ENCODE results near the gene AP1G1. TPM values are rescaled to one million over a fixed set of nuclear protein-coding genes. Genes with fewer than 3 reads are reported as not detected.

The AP1G1 gene
- total and polyA plus RNA-seq, 2 of the 4 experiments (the other 2 are of a cell fraction), result 48.3 to 86.7 TPM

- H3K56ac ChIP-seq (ENCODE audit: extremely low read depth, insufficient read depth, low read length), result no peak overlapping the region
- no peak overlapping the region for H3K27ac ChIP-seq (ENCODE audit: insufficient read depth, low read length)
- no peak overlapping the region for H2AK5ac ChIP-seq (ENCODE audit: low read depth, low read length)
- no peaks in the 10 kb centered on the region for H3K9me3 ChIP-seq (ENCODE audit: control insufficient read depth, insufficient read depth, low read length)
- no peak overlapping the region for H4K5ac ChIP-seq (ENCODE audit: low read depth, low read length)
- H3K14ac ChIP-seq (replicated peaks; ENCODE audit: low read depth, low read length), result no peak overlapping the region
- no peak overlapping the region for H2BK5ac ChIP-seq (ENCODE audit: low read depth, low read length, poor library complexity, severe bottlenecking)
- DNase-seq, result no peak
- H3K4me3 ChIP-seq (ENCODE audit: insufficient read depth, low read depth, low read length), result no peak overlapping the region
- H3K36me3 ChIP-seq (ENCODE audit: control insufficient read depth, insufficient read depth, low read length), result no peaks in the 10 kb centered on the region
- TF ChIP-seq MAZ (IDR thresholded peaks at IDR 0.05; ENCODE audit: borderline replicate concordance, low read depth, low read length), result no peak
- TF ChIP-seq RFX5 (IDR thresholded peaks at IDR 0.05; ENCODE audit: low read depth, low read length), result no peak
- TF ChIP-seq, protein P1, sequence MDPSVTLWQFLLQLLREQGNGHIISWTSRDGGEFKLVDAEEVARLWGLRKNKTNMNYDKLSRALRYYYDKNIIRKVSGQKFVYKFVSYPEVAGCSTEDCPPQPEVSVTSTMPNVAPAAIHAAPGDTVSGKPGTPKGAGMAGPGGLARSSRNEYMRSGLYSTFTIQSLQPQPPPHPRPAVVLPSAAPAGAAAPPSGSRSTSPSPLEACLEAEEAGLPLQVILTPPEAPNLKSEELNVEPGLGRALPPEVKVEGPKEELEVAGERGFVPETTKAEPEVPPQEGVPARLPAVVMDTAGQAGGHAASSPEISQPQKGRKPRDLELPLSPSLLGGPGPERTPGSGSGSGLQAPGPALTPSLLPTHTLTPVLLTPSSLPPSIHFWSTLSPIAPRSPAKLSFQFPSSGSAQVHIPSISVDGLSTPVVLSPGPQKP (IDR thresholded peaks at IDR 0.05; ENCODE audit: borderline replicate concordance, low read depth, low read length), result no peak
- TF ChIP-seq BHLHE40 (IDR thresholded peaks at IDR 0.05; ENCODE audit: low read depth, low read length), result no peak
- TF ChIP-seq CHD1 (IDR thresholded peaks at IDR 0.05; ENCODE audit: low read depth, low read length), result no peak
- TF ChIP-seq CEBPB (IDR thresholded peaks at IDR 0.05; ENCODE audit: low read depth, low read length), result no peak
- TF ChIP-seq, protein P2, sequence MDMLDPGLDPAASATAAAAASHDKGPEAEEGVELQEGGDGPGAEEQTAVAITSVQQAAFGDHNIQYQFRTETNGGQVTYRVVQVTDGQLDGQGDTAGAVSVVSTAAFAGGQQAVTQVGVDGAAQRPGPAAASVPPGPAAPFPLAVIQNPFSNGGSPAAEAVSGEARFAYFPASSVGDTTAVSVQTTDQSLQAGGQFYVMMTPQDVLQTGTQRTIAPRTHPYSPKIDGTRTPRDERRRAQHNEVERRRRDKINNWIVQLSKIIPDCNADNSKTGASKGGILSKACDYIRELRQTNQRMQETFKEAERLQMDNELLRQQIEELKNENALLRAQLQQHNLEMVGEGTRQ (IDR thresholded peaks at IDR 0.05; ENCODE audit: low read depth, low read length), result no peak
- TF ChIP-seq NFE2L2 (IDR thresholded peaks at IDR 0.05; ENCODE audit: low read depth, low read length), result no peak
- TF ChIP-seq MXI1 (IDR thresholded peaks at IDR 0.05; ENCODE audit: borderline replicate concordance, low read depth, low read length), result no peak
- ATAC-seq (ENCODE audit: low read depth), result no peak
- no peak overlapping the region for H3K9ac ChIP-seq (ENCODE audit: low read depth, low read length)
- H3K9me1 ChIP-seq (ENCODE audit: insufficient read depth, low read length), result no peaks in the 10 kb centered on the region
- H2BK15ac ChIP-seq (ENCODE audit: low read depth, low read length), result no peak overlapping the region
- no peak overlapping the region for H4K8ac ChIP-seq (ENCODE audit: low read depth in 2 of 2, low read length in 2 of 2)
- no peak overlapping the region for H3K18ac ChIP-seq (ENCODE audit: low read depth, low read length)
- CTCF ChIA-PET, result interaction anchor here (1.0 kb wide), 1 partner anchor 140 kb away, joined by 3 read pairs; no protein-coding TSS in a partner anchor
- no peak overlapping the region for H3K23ac ChIP-seq (ENCODE audit: low read depth, low read length)
- H2AFZ ChIP-seq (replicated peaks; ENCODE audit: low read length, poor library complexity), result no peak overlapping the region
- H4K91ac ChIP-seq (ENCODE audit: insufficient read depth, low read depth, low read length), result no peak overlapping the region
- intact Hi-C loops (cut with micrococcal nuclease) (no loop called here), dilution Hi-C loops (cut with HindIII; ENCODE audit: low sequenced_read_pairs, unreplicated experiment) (no loop called here), in situ Hi-C loops (cut with MboI; ENCODE audit: low sequenced_read_pairs) (no loop called here)
- no peak overlapping the region for H2AK9ac ChIP-seq (replicated peaks; ENCODE audit: low read depth, low read length, poor library complexity)
- no peak overlapping the region for H2BK20ac ChIP-seq (ENCODE audit: low read depth, low read length)
- no peak overlapping the region for H3K4ac ChIP-seq (ENCODE audit: low read depth, low read length)
- H3K27me3 ChIP-seq (ENCODE audit: control insufficient read depth, insufficient read depth, low read length), result no peaks in the 10 kb centered on the region
- H3K4me2 ChIP-seq (ENCODE audit: low read depth, low read length), result no peak overlapping the region
- no CpG with 5 or more reads among the region's 2 CpGs for WGBS, 2 experiments (ENCODE audit: extremely low coverage in 2 of 2, insufficient read length in 1 of 2)
- POLR2A ChIA-PET (ENCODE audit: unreplicated experiment), result no interaction called here
- no peak overlapping the region for H2BK120ac ChIP-seq (ENCODE audit: low read depth, low read length)
- peaks cover 6% of the 10 kb centered on the region for H3K4me1 ChIP-seq (ENCODE audit: control insufficient read depth, insufficient read depth, low read length)
- no TSS peak for BruUV-seq (replicated peaks)
- H3K79me1 ChIP-seq (ENCODE audit: low read depth in 1 of 2, low read length in 2 of 2), result peaks cover 21 to 37% of the 10 kb centered on the region in 2 experiments
- peaks cover 10% of the 10 kb centered on the region; the same call in 1 of the 2 replicates for H4K20me1 ChIP-seq (ENCODE audit: insufficient read depth, low read length)
Observed at GRCh38 chr16:71706046-71706445, 102.6 kb downstream of the AP1G1 start.

Measured in IMR-90 (cell line).